GM12801 (cell line): ENCODE results near the gene TP53I13.

Source experiments
- CTCF ChIP-seq: IDR thresholded peaks from one replicate; pipeline ENCODE4 v1.5.1; 2011; ENCODE audit warnings: control low read depth; ENCODE audit not compliant: insufficient read length; ENCODE audit errors: extremely low read depth

The TP53I13 gene

GRCh38 chr17:29614349-29615047 is 46.0 kb downstream of the TP53I13 start:
- no peak for TF ChIP-seq CTCF

- no peak for TF ChIP-seq CTCF
Measured at GRCh38 chr17:29615048-29615385, 46.5 kb downstream of the TP53I13 start.

- no peak for TF ChIP-seq CTCF
Measured at GRCh38 chr17:29615492-29616299, 47.2 kb downstream of the TP53I13 start.

GRCh38 chr17:29616300-29617048 is 48.0 kb downstream of the TP53I13 start:
- no peak for TF ChIP-seq CTCF

- TF ChIP-seq CTCF, result no peak
Measured at GRCh38 chr17:29617125-29617480, 48.6 kb downstream of the TP53I13 start.

- no peak for TF ChIP-seq CTCF
Measured at GRCh38 chr17:29617481-29618271, 49.2 kb downstream of the TP53I13 start.
